Measurements from ENCODE around the gene INS.

INS gene

GRCh38 chr11:2165571-2165970 lies 4.6 kb upstream of the INS start:
- FAIRE-seq = no peak

GRCh38 chr11:2164861-2165555 lies 4.0 kb upstream of the INS start:
- FAIRE-seq (no peak), DNase-seq (ENCODE audit: low spot score) (no peak)

More at GRCh38 chr11:2165571-2165970, 4.6 kb upstream of the INS start:
- no peak for DNase-seq (ENCODE audit: low spot score)

GRCh38 chr11:2164081-2164480 lies 3.1 kb upstream of the INS start:
- DNase-seq (ENCODE audit: low spot score) = no peak
- FAIRE-seq = no peak

GRCh38 chr11:2163428-2163978 lies 2.5 kb upstream of the INS start:
- DNase-seq (ENCODE audit: low spot score) (no peak), FAIRE-seq (no peak)

- no peak for DNase-seq (ENCODE audit: low spot score)
- no peak for FAIRE-seq
Measured at GRCh38 chr11:2159536-2160413, 1.2 kb downstream of the INS start.

GRCh38 chr11:2158966-2159365 lies 2.0 kb downstream of the INS start:
- FAIRE-seq = no peak
- no peak for DNase-seq (ENCODE audit: low spot score)

- DNase-seq (ENCODE audit: low spot score) = no peak
- FAIRE-seq = no peak
Measured at GRCh38 chr11:2158296-2158737, 2.7 kb downstream of the INS start.

GRCh38 chr11:2157294-2158040 lies 3.5 kb downstream of the INS start:
- DNase-seq (ENCODE audit: low spot score) = no peak

GRCh38 chr11:2156416-2157182 lies 4.4 kb downstream of the INS start:
- FAIRE-seq (no peak), DNase-seq (ENCODE audit: low spot score) (peak; percentile 76)

More at GRCh38 chr11:2157294-2158040, 3.5 kb downstream of the INS start:
- FAIRE-seq = no peak

GRCh38 chr11:2155511-2155910 lies 5.5 kb downstream of the INS start:
- DNase-seq (ENCODE audit: low spot score) (no peak), FAIRE-seq (no peak)

- FAIRE-seq (no peak), DNase-seq (ENCODE audit: low spot score) (no peak)
Measured at GRCh38 chr11:2154889-2155288, 6.1 kb downstream of the INS start.

GRCh38 chr11:2154195-2154585 lies 6.8 kb downstream of the INS start:
- no peak for DNase-seq (ENCODE audit: low spot score)
- FAIRE-seq = no peak

- no peak for DNase-seq (ENCODE audit: low spot score)
- FAIRE-seq = no peak
Measured at GRCh38 chr11:2153581-2154194, 7.3 kb downstream of the INS start.

GRCh38 chr11:2151500-2152257 lies 9.3 kb downstream of the INS start:
- DNase-seq (ENCODE audit: low spot score) (peak; percentile 73), FAIRE-seq (no peak)

- FAIRE-seq = no peak
- peak; percentile 18 for DNase-seq (ENCODE audit: low spot score)
Measured at GRCh38 chr11:2149864-2150847, 10.9 kb downstream of the INS start.

GRCh38 chr11:2149460-2149859 lies 11.5 kb downstream of the INS start:
- no peak for FAIRE-seq
- DNase-seq (ENCODE audit: low spot score) = no peak

- DNase-seq (ENCODE audit: low spot score) (no peak), FAIRE-seq (no peak)
Measured at GRCh38 chr11:2148595-2148994, 12.4 kb downstream of the INS start.

- DNase-seq (ENCODE audit: low spot score) (no peak), FAIRE-seq (no peak)
Measured at GRCh38 chr11:2147391-2147790, 13.6 kb downstream of the INS start.
